MM.1S (cell line): Measurements from ENCODE around the gene KAT6B.

Experiments
- DNase-seq: peaks from one replicate; pipeline ENCODE4 v3.0.0-alpha.2; 2015
- H2AFZ ChIP-seq: fragments of 300-600 bp; sonication (generic); 2 replicates; pipeline ENCODE4 v1.6.0; 2016; ENCODE audit warnings: antibody characterized with exemption, low read length
- H3F3A ChIP-seq: fragments of 300-600 bp; sonication (generic); 2 replicates; pipeline ENCODE4 v1.6.1; 2016; ENCODE audit warnings: mild to moderate bottlenecking, antibody characterized with exemption, low read length, moderate library complexity, mixed read lengths; ENCODE audit not compliant: insufficient read depth
- H3K27ac ChIP-seq: fragments of 300-600 bp; sonication (generic); 2 replicates; pipeline ENCODE4 v1.5.1; 2016; ENCODE audit warnings: mild to moderate bottlenecking, low read length
- H3K27me3 ChIP-seq: fragments of 300-600 bp; sonication (generic); replicated peaks from 2 replicates; pipeline ENCODE4 v1.6.0; 2016; ENCODE audit warnings: low read length; ENCODE audit not compliant: insufficient read depth
- H3K36me3 ChIP-seq: fragments of 300-600 bp; sonication (generic); replicated peaks from 2 replicates; pipeline ENCODE4 v1.6.1; 2016; ENCODE audit warnings: mild to moderate bottlenecking, low read length, mixed read lengths; ENCODE audit not compliant: insufficient read depth
- H3K4me1 ChIP-seq: fragments of 300-600 bp; sonication (generic); 2 replicates; pipeline ENCODE4 v1.6.1; 2016; ENCODE audit warnings: low read length, mixed read lengths
- H3K4me2 ChIP-seq: fragments of 300-600 bp; sonication (generic); 2 replicates; pipeline ENCODE4 v1.6.0; 2016; ENCODE audit warnings: low read depth, low read length
- H3K4me3 ChIP-seq: fragments of 300-600 bp; sonication (generic); 2 replicates; pipeline ENCODE4 v1.5.1; 2016; ENCODE audit warnings: low read length, mixed read lengths
- H3K79me2 ChIP-seq: fragments of 300-600 bp; sonication (generic); 2 replicates; pipeline ENCODE4 v1.6.1; 2016; ENCODE audit warnings: mixed run types, low read length, mixed read lengths
- H3K9ac ChIP-seq: fragments of 300-600 bp; sonication (generic); 2 replicates; pipeline ENCODE4 v1.6.1; 2016; ENCODE audit warnings: low read length, mixed read lengths
- H3K9me2 ChIP-seq: fragments of 300-600 bp; sonication (generic); replicated peaks from 2 replicates; pipeline ENCODE4 v1.6.1; 2016; ENCODE audit warnings: mild to moderate bottlenecking, low read length, mixed read lengths; ENCODE audit not compliant: insufficient read depth
- H3K9me3 ChIP-seq: fragments of 300-600 bp; sonication (generic); replicated peaks from 2 replicates; pipeline ENCODE4 v1.6.1; 2016; ENCODE audit warnings: mild to moderate bottlenecking, low read length, mixed read lengths; ENCODE audit not compliant: insufficient read depth
- H4K20me1 ChIP-seq: fragments of 300-600 bp; sonication (generic); 2 replicates; pipeline ENCODE4 v1.6.1; 2016; ENCODE audit warnings: mild to moderate bottlenecking, low read length, moderate library complexity, mixed read lengths; ENCODE audit not compliant: insufficient read depth
- CTCF ChIP-seq: fragments of 300-600 bp; sonication (generic); IDR thresholded peaks from 2 replicates; pipeline ENCODE4 v1.5.1; 2016; ENCODE audit warnings: antibody characterized with exemption, low read length, mixed read lengths
- EZH2 ChIP-seq: fragments of 300-600 bp; sonication (generic); optimal IDR thresholded peaks from 2 replicates; pipeline ENCODE3; 2017; ENCODE audit warnings: low read depth, mild to moderate bottlenecking, antibody characterized with exemption, low read length, mixed read lengths
- EZH2phosphoT487 ChIP-seq: fragments of 300-600 bp; sonication (generic); IDR thresholded peaks from 2 replicates; pipeline ENCODE4 v1.6.1; 2018; ENCODE audit warnings: antibody characterized with exemption, low read length

Gene KAT6B

GRCh38 chr10:74973741-74974392 is 147.5 kb downstream of the KAT6B start:
- Histone ChIP-seq H3F3A (peaks cover 19% of the 10 kb centered on the region), H3K9ac (no peak overlapping the region), H3K27ac (no peak overlapping the region), H3K27me3 (no peaks in the 10 kb centered on the region), H3K4me3 (no peak overlapping the region), H3K79me2 (peaks cover 13% of the 10 kb centered on the region; the same call in 1 of the 2 replicates), H4K20me1 (no peaks in the 10 kb centered on the region), H3K9me2 (no peaks in the 10 kb centered on the region), H3K36me3 (peaks cover 6% of the 10 kb centered on the region; the same call in 1 of the 2 replicates), H3K4me1 (peaks cover 35% of the 10 kb centered on the region), H3K4me2 (no peak overlapping the region), H2AFZ (no peak overlapping the region), H3K9me3 (no peaks in the 10 kb centered on the region)
- TF ChIP-seq EZH2 (no peak), EZH2phosphoT487 (no peak), CTCF (no peak)
- no peak for DNase-seq

GRCh38 chr10:74975758-74976157 is 149.4 kb downstream of the KAT6B start:
- H3K4me2 ChIP-seq = no peak overlapping the region
- H3K9ac ChIP-seq = no peak overlapping the region
- no peak overlapping the region for H2AFZ ChIP-seq
- no peaks in the 10 kb centered on the region for H3K9me2 ChIP-seq
- H3K9me3 ChIP-seq = no peaks in the 10 kb centered on the region
- no peak for DNase-seq
- peaks cover 5% of the 10 kb centered on the region; the same call in 1 of the 2 replicates for H3K79me2 ChIP-seq
- TF ChIP-seq CTCF (no peak), EZH2phosphoT487 (no peak), EZH2 (no peak)
- peaks cover 36% of the 10 kb centered on the region for H3K4me1 ChIP-seq
- peaks cover 21% of the 10 kb centered on the region for H3F3A ChIP-seq
- peaks cover 6% of the 10 kb centered on the region; the same call in 1 of the 2 replicates for H3K36me3 ChIP-seq
- no peak overlapping the region for H3K27ac ChIP-seq
- no peaks in the 10 kb centered on the region for H3K27me3 ChIP-seq
- no peaks in the 10 kb centered on the region for H4K20me1 ChIP-seq
- no peak overlapping the region for H3K4me3 ChIP-seq

- DNase-seq = no peak
- H4K20me1 ChIP-seq = no peaks in the 10 kb centered on the region
- H3K9ac ChIP-seq = no peak overlapping the region
- H3K4me1 ChIP-seq = peaks cover 40% of the 10 kb centered on the region
- H2AFZ ChIP-seq = no peak overlapping the region
- H3K36me3 ChIP-seq = peaks cover 6% of the 10 kb centered on the region; the same call in 1 of the 2 replicates
- no peaks in the 10 kb centered on the region for H3K9me3 ChIP-seq
- no peaks in the 10 kb centered on the region for H3K9me2 ChIP-seq
- no peaks in the 10 kb centered on the region for H3K27me3 ChIP-seq
- no peaks in the 10 kb centered on the region for H3K79me2 ChIP-seq
- H3K4me2 ChIP-seq = peak overlapping the region; percentile 70; the same call in 1 of the 2 replicates
- no peak overlapping the region for H3K27ac ChIP-seq
- no peak for TF ChIP-seq EZH2
- no peak for TF ChIP-seq CTCF
- no peak for TF ChIP-seq EZH2phosphoT487
- H3F3A ChIP-seq = peaks cover 21% of the 10 kb centered on the region
- H3K4me3 ChIP-seq = no peak overlapping the region
These were observed 150.2 kb downstream of the KAT6B start for GRCh38 chr10:74976565-74976964.
